GM18508 (cell line): Measurements from ENCODE around the gene SH3PXD2A.

Source experiments
- ATAC-seq: cut with Tn5 transposase; IDR thresholded peaks from one replicate; pipeline ENCODE4 v1.9.1; 2021; ENCODE audit warnings: moderate number of reproducible peaks; ENCODE audit not compliant: insufficient read depth, unreplicated experiment

The SH3PXD2A gene

DNA sequence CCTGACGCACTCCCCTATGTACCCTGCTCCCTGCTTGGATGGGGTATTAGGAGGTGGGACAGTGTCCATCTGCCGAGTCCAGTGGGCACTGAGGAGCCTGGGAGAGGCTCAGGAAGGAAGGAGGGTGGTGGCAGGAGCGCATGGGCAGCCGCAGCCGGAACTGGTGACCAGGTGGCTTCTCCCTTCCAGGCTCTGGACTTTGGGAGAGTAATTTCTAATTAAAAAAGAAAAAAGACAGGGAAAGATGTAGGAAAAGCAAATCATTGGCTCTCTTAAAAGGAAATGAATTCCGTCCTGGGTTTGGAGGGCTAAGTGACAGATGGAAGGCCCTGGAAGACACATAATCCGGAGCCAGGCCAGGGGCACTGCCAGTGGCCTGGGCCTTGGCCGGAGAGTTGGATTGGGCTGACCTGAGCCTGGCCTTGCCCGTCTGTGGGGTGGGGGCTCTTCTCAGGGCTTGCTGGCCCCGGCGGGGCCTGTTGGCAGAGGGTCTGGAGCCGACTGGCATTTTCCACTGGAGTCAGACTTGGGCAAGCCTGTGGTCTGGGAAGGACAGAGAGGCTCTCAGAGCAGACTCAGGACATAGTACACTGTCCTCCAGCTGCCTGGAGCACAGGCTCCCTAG, 298.9 kb downstream of the SH3PXD2A start:
- no peak for ATAC-seq

DNA sequence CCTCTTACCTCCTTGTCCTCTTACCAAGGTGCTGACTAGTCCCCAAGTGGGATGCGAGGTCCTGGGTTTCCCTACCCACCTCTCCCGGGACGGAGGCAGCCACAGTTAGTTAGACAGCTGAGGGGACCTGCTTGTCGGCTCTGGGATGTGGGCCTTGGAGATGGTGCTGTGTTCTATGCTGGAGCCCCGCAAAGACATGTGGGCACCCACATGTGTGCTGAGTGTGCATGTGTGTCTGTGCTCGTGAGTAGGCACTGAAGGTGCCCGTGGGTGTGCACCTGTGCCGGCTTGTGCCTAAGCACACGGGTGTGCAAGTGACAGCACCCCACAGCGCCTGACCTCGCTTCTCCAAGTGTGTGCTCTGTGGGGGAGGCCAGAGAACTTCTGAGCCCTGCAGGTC, 299.7 kb downstream of the SH3PXD2A start:
- ATAC-seq = no peak

DNA sequence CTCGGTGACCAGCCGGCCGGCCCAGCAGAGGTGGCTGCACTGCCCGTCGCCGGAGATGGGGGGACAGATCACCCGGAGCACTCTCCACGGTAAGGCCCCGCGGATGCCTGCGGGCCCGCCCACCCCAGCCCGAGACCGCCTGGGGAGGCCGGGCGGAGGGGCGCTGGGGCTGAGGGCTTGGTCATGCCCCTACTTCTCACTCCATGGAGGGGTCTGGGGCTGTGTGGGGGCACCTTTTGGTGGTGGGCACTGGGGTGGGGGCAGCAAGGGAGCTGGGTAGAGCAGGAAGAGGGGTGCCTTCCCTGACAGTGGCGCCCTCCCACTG, 300.1 kb downstream of the SH3PXD2A start:
- no peak for ATAC-seq

DNA sequence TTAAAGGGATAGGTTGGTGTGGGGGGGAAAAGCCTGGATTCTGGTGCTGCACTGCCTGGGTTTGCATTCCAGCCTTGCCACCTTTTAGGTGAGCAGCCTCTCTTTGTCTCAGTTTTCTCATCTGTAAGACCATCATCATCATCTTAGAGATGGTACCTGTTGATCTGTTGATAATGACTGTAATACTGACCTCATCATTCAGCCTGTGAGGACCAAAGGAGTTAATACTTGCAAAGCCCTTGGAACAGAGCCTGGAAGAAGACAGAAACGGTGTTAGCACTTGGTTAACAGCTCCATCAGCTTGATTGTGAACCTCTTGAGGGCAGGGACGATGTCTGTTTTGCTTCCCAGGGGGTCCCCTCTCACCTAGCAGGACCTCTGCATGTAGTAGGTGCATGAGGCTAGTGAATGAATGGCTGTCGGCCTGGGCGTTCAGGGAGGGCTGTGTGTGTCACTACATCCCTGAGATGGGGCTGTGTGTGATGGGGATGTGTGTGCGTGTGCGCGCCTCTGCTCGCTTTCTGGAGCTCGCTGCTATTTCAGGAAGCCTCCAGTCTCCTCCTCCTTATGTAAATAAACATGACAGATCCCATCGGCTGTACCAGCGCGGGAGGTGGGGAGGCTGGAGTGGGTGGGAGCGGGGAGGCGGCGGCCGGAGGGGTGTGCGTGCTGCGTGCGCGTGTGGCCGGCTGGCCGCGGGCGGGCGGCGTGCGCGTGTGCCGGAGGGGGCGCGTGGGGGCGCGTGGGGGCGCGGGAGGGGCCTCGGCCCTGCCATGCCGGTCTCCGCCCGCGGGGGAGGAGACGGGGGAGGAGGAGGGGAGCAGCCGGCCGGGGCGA, 300.7 kb downstream of the SH3PXD2A start:
- no peak for ATAC-seq

DNA sequence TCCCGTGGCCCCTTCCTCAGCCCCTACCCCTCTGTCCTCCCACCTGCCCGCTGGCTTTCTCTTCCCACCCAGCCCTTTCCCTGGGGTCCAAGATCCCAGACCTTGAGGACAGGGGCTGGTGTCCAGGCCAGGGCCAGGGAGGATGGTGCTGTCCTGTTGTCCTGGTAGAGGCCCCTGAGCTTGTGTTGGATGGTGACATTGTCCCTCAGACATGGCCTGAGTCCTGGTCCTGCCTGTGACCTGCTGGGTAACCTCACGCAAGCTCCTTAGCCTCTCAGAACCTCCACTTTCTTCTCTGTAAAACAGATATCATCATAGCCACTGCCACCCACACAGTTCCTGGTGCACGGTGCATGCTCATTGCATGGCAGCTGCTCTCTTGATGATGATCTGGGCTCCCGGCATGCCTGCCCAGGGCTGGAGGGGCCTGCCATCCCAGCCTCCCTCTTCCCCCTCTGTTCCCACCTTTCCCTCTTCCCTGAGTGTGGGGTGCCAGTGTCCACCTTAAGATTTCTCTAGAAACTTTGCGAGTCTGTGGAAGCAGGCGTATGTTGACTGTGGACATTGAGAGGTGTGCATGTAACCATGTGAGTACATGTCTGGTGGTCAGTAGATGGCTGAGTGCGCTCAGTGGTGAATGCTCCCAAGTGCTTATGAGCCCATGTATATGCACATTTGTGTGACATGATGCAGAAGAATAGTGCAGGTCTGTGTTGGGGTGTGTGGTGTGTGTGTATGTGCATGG, 301.5 kb downstream of the SH3PXD2A start:
- no peak for ATAC-seq

DNA sequence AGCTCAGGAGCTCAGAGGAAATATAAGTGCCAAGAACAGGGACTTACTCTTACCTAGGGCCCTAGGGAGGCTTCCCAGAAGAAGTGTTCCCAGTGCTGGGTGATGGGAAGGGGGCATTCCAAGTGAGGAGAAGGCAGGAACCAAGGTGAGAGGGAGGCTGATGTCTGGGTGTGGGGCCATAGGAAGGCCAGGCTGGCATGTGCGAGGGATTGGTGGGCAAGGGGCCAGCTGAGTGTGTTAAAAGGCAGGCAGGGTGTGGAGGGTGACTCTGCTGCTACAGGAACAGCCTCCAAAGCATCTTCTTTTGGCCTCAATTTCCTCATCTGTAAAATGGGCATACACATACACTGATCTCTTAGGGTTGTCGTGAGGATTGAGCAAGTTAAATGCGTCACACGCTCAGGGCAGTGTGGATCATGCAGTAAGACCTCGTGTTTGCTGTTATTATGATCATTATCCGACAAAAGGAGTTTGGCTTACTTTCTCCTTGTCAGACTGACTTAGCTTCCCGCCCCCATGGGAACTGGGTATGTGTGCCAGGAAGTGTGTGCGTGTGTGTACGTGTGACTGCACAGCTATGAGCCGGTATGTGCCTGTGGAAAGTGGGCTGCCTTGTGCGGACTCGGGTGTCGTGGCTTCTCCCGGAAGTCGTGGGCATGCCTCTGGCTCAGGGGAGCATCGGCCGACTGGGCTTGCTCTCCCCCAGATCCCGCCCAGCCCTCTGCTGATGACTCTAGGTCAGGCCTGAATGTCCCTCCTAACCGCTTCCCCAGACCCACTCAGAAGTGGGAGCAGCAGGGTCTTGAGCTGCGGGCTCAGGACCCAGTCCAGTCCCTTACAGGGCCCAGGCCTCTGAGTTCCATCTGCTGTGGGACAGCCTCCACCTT, 302.3 kb downstream of the SH3PXD2A start:
- no peak for ATAC-seq

DNA sequence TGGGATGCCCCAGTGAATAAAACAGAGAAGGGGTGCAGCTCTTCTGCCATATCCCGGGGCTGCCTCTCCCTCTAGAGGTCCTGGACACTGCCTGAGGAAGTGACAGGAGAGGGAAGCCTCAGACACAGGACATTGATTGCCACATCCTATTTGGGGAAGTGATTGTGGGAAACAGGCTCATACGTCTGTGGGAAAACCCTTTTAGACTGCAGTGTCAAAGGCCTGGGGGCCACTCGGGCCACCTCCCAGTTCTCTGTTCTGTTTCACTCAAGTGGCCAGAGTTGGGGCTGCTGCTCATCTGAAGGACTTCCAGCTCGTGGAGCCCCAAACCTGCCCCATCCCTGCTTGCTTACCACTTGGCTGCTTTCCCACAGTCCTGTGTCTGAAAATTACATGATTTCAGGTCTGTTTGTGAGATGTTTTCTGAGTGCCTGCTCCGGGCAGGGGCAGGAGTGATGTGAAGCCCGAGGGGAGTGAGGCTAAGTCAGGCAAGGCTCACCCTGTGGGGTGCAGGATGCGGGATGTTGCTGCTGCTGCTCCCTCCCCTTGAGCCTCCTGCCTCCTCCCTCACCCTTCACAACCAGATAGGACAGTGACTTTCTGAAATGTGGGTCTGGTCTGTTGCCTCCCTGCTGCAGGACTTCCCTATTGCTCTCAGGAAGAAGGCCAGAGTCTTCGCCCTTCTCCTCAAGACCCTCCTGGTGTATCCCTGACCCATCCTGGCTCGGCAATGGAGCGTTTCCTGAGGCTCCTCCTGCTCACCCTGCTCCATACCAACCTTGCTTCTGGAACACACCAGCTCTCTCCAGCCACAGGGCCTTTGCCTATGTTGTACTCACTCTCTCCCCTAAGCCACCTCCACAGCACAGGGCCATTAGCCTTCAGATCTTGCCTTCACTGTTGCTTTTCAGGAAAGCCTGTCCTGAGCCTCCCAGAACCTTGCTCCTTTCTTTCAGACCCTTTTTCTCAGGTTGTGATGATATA, 303.5 kb downstream of the SH3PXD2A start:
- ATAC-seq = no peak

DNA sequence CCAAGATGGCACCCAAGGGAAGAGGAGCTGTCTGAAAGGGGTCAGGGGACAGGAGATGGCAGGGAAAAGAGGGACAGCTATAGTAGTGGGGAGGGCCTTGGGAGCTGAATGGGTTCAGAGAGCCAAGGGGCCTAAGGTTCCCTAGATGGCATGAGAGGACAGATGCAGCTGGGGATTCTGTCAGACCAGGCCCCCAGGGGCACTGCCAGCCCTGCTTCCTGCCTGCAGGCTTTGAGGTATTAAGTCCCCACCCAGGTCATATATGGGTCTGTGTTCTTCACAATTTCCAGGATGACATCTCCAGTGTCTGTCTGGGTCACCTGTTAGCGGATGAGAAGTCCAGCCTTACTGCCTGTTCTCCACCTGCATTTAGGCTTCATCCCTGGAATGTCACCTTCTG, 305.1 kb downstream of the SH3PXD2A start:
- ATAC-seq = no peak

DNA sequence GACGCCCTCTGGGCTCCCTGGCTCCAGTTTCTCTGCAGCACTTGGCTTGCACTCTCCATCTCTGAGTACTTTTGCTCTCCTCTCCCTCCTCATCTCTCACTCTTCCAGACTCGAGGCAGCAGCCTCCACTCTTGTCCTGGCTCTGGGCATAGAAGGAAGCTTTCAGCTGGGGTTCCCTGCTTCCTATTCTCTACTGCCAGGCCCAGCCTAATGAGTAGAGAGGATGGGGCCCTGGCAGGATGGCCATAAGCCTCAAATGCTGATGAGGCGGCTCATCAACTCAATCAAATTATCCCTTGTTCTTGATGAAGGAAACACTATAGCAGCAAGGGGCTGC, 306.1 kb downstream of the SH3PXD2A start:
- ATAC-seq = no peak

DNA sequence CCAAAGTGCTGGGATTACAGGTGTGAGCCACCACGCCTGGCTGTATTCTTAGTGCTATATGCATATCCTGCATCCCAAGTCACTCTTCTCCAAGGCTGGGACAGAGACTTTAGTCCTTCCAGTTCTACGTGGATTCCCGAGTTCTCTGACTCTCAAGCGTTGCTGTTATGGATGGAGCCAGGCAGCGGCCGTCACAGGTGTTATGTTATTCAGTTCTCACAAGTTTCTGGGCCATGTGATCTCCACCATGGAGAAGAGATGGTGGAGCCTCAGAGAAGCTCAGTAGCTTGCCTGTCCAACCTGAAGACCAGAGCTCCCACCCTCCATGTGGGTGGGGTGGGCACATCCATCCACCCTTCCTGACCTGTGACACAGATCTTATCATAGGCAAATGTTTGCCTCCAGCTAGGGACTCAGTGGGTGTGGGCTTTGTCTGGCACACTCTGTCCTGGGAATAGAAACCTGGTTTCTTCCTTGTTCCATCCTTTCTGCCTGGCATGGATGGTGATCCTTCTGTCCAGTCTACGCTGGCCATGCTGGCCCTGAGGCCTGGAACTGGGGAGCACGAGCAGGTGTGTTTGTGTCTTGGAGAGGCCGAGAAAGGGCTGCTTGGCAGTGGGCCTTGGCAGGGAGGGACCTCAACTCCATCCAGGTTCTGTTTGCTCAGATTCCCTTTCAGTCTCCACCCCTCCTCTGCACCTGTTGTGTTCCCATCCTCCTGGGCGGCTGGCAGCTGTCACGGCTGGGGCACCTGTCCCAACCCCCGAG, 306.6 kb downstream of the SH3PXD2A start:
- no peak for ATAC-seq

DNA sequence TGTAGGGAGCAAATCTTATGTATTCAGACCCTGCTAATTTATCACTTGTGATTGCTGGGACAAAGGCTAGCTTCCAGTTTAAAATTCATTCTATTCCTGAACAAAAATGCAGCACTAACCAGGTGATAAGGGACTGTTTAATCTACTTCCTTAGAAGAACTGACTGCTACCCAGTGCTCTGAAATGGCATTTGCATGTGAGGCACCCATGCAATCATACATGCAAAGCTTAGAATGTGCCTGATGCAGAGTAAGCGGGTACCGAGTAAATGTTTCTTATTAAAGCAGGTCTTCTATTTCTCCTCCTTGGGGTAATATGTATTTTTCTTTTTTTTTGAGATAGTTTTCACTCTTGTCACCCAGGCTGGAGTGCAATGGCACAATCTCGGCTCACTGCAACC, 307.4 kb downstream of the SH3PXD2A start:
- ATAC-seq = no peak

DNA sequence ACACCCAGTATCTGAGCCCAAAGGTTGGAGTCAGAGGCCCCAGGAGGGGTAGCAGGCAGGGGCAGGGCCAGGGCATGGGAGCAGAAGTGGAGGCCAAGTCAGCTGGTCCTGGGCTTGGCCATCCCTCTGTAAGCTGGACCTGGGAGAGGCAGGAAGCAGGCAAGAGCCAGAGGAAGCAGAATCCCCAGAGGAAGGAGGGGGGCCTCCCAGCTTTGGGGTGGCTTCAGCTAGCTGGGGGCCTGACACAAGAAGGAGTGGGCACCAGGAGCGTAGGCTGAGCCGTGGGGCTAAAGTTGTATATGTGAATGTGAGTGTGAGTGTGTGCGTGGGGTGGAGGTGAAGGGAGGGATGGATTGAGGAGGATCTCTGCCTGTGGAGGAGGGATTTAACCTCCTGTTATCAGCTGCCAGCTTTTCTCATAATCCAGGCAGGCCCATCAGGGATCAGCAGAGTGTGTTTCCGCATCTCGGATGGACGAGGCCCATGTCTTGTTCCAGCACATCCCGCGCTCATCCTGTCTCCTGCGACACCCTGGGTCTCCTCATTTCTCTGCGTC, 307.9 kb downstream of the SH3PXD2A start:
- no peak for ATAC-seq

DNA sequence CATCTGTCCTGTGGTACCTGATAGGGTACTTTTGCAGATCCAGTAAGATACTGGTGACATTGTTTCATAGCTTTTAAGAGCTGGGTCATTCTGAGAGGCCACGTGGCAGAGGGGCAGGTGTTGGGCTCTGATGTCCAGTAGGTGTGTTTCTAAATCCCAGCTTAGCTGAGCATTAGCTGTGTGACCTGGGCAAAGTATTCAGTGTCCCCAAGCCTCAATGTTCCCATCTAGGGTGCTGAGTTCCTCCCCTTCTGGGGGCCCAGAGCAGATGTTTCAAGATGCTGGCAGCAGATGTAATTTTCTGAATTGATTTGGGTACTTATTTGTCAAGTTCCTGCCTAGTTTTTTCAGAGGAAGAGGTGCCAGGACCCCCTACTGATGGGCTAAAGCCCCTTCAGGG, 309.0 kb downstream of the SH3PXD2A start:
- no peak for ATAC-seq

DNA sequence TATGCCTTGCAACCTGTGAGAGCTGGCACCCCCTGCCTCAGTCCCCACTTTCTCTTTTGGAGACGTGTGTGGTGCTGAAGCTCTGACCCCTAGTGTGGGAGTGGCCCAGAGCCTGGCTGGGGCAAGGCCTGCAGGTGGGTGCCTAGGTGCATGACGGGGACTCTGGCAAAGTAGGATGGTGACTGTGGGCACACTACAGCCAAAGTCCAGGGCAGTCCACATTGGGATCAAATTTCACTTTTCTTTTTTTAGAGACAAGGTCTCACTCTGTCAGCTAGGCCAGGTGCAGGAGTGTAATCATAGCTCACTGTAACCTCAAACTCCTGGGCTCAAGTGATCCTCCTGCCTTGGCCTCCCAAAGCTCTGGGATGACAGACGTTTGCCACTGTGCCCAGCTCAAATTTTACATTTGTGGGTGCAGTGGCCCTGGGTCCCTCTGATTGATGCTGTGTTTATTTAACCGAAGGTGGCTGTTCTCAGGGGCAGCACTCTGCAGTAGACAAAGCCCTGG, 309.6 kb downstream of the SH3PXD2A start:
- no peak for ATAC-seq

DNA sequence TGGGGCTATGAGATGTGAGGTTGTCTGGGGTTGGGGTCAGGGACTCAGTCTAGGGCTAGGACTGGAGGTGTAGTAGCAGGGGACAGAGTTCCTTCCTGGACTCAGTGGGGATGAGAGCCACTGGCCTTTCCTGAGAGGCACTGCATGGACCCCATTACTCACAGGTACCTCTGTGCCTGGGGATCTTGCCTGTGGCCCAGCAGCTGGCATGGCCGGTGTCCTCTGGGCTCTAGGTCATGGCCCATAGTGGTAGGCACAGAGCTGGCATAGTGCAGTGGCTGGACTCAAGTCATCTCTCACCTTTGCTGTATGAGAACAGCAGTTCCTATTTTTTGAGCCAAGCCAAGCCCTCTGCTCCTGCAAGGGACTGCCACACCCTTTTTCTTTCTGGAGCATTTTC, 310.0 kb downstream of the SH3PXD2A start:
- ATAC-seq = no peak

DNA sequence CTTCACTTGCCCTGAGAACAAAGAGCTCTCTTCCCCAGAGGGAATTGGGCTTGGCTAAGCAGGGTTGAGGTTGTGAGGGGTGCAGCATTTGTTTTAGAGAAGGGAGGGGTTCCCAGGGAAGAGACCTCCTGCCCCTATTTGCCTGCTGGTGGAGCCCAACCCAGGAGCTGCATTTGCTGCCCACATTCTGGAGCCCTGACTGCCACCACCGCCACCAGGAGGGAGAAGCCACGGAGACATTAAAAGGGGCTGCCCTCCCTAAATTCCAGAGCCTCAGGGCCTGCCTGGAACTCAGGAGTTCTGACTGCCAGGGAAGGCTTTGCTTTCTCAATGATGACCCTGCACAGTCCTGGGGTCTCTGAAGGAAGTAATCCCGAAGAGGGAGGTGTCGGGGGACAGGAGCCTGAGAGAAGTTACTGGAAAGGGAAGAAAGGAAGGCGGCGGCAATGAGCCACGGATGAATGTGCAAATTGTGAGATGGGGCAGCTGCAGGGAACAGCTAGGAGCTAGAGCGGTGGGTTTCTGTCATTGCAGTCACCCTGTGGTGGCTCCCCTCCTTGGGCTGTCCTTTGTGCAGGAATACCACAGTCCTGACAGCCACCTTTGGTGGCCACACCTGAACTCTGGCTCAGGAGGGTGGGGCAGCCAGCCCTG, 310.6 kb downstream of the SH3PXD2A start:
- no peak for ATAC-seq
